HEK293 (cell line): ENCODE measurements around the gene CYTL1.
"Not testable (repeated sequence)": the region's sequence is repeated elsewhere in the genome, so short reads cannot be mapped to it uniquely, and the experiment has no call there.

Experiments
- ATF2 ChIP-seq: fragments of 450-650 bp; formaldehyde crosslinking; IDR thresholded peaks from 2 replicates; pipeline ENCODE4 v1.5.1; 2016; ENCODE audit warnings: missing biosample characterization, missing genetic modification characterization, low read depth
- CTCF ChIP-seq: fragments of 450-650 bp; formaldehyde crosslinking; IDR thresholded peaks from 2 replicates; pipeline ENCODE4 v1.5.1; 2016; ENCODE audit warnings: missing biosample characterization, missing genetic modification characterization
- REST ChIP-seq: fragments of 450-650 bp; formaldehyde crosslinking; IDR thresholded peaks from 2 replicates; pipeline ENCODE4 v1.5.1; 2016; ENCODE audit warnings: missing biosample characterization, missing genetic modification characterization
- ZNF138 ChIP-seq: fragments of 450-650 bp; formaldehyde crosslinking; IDR thresholded peaks from 2 replicates; pipeline ENCODE4 v1.5.1; 2016; ENCODE audit warnings: missing biosample characterization, missing genetic modification characterization, borderline replicate concordance
- ZNF280D ChIP-seq: fragments of 450-650 bp; formaldehyde crosslinking; IDR thresholded peaks from 2 replicates; pipeline ENCODE4 v1.5.1; 2016; ENCODE audit warnings: missing biosample characterization, missing genetic modification characterization
- ZNF394 ChIP-seq: fragments of 450-650 bp; formaldehyde crosslinking; IDR thresholded peaks from 2 replicates; pipeline ENCODE4 v1.5.1; 2016; ENCODE audit warnings: missing biosample characterization, missing genetic modification characterization, mild to moderate bottlenecking, moderate library complexity, borderline replicate concordance
- ZNF529 ChIP-seq: fragments of 450-650 bp; formaldehyde crosslinking; IDR thresholded peaks from 2 replicates; pipeline ENCODE4 v1.5.1; 2017; ENCODE audit warnings: missing genetic modification characterization, missing biosample characterization; ENCODE audit not compliant: insufficient replicate concordance
- ZNF571 ChIP-seq: fragments of 450-650 bp; formaldehyde crosslinking; IDR thresholded peaks from 2 replicates; pipeline ENCODE4 v1.5.0; 2017; ENCODE audit warnings: missing biosample characterization, missing genetic modification characterization
- ZNF701 ChIP-seq: fragments of 450-650 bp; formaldehyde crosslinking; IDR thresholded peaks from 2 replicates; pipeline ENCODE4 v1.5.1; 2016; ENCODE audit warnings: missing biosample characterization, missing genetic modification characterization
- ZNF792 ChIP-seq: fragments of 450-650 bp; formaldehyde crosslinking; IDR thresholded peaks from 2 replicates; pipeline ENCODE4 v1.5.1; 2016; ENCODE audit warnings: missing biosample characterization, missing genetic modification characterization
- ZSCAN30 ChIP-seq: fragments of 450-650 bp; IDR thresholded peaks from 2 replicates; pipeline ENCODE4 v1.5.1; 2018; ENCODE audit warnings: missing biosample characterization, mild to moderate bottlenecking, missing genetic modification characterization, moderate library complexity
- ZSCAN5A ChIP-seq: fragments of 450-650 bp; formaldehyde crosslinking; IDR thresholded peaks from 2 replicates; pipeline ENCODE4 v1.5.1; 2016; ENCODE audit warnings: missing biosample characterization, missing genetic modification characterization

- TF ChIP-seq ZNF529 (tag by site-specific recombination); ZSCAN5A (tag by site-specific recombination); ZNF571 (tag by site-specific recombination); CTCF (tag by site-specific recombination); ATF2 (tag by site-specific recombination); REST; ZNF701 (tag by site-specific recombination); ZNF280D (tag by site-specific recombination); ZNF138 (tag by site-specific recombination); ZSCAN30 (tag by site-specific recombination); ZNF394 (tag by site-specific recombination); ZNF792: not testable (repeated sequence)
Measured at GRCh38 chr4:5066968-5067367, 47.7 kb upstream of the CYTL1 start.
